Measurements from ENCODE around the gene ATOSB.

- TF ChIP-seq, protein P1, sequence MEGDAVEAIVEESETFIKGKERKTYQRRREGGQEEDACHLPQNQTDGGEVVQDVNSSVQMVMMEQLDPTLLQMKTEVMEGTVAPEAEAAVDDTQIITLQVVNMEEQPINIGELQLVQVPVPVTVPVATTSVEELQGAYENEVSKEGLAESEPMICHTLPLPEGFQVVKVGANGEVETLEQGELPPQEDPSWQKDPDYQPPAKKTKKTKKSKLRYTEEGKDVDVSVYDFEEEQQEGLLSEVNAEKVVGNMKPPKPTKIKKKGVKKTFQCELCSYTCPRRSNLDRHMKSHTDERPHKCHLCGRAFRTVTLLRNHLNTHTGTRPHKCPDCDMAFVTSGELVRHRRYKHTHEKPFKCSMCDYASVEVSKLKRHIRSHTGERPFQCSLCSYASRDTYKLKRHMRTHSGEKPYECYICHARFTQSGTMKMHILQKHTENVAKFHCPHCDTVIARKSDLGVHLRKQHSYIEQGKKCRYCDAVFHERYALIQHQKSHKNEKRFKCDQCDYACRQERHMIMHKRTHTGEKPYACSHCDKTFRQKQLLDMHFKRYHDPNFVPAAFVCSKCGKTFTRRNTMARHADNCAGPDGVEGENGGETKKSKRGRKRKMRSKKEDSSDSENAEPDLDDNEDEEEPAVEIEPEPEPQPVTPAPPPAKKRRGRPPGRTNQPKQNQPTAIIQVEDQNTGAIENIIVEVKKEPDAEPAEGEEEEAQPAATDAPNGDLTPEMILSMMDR (IDR thresholded peaks at IDR 0.05; ENCODE audit: borderline replicate concordance, extremely low read depth, low read length, poor library complexity, severe bottlenecking) = no peak
- no peak for TF ChIP-seq EZH2 (IDR thresholded peaks at IDR 0.05; ENCODE audit: borderline replicate concordance, low read depth, low read length, severe bottlenecking)
Observed at GRCh38 chr9:35057271-35057620, 58.4 kb downstream of the ATOSB start.
